MM.1S (cell line): ENCODE data around the gene BTBD9.

Experiments
- DNase-seq: peaks from one replicate; pipeline ENCODE4 v3.0.0-alpha.2; 2015
- H2AFZ ChIP-seq: fragments of 300-600 bp; sonication (generic); 2 replicates; pipeline ENCODE4 v1.6.0; 2016; ENCODE audit warnings: antibody characterized with exemption, low read length
- H3F3A ChIP-seq: fragments of 300-600 bp; sonication (generic); 2 replicates; pipeline ENCODE4 v1.6.1; 2016; ENCODE audit warnings: mild to moderate bottlenecking, antibody characterized with exemption, low read length, moderate library complexity, mixed read lengths; ENCODE audit not compliant: insufficient read depth
- H3K27ac ChIP-seq: fragments of 300-600 bp; sonication (generic); 2 replicates; pipeline ENCODE4 v1.5.1; 2016; ENCODE audit warnings: mild to moderate bottlenecking, low read length
- H3K27me3 ChIP-seq: fragments of 300-600 bp; sonication (generic); replicated peaks from 2 replicates; pipeline ENCODE4 v1.6.0; 2016; ENCODE audit warnings: low read length; ENCODE audit not compliant: insufficient read depth
- H3K36me3 ChIP-seq: fragments of 300-600 bp; sonication (generic); replicated peaks from 2 replicates; pipeline ENCODE4 v1.6.1; 2016; ENCODE audit warnings: mild to moderate bottlenecking, low read length, mixed read lengths; ENCODE audit not compliant: insufficient read depth
- H3K4me1 ChIP-seq: fragments of 300-600 bp; sonication (generic); 2 replicates; pipeline ENCODE4 v1.6.1; 2016; ENCODE audit warnings: low read length, mixed read lengths
- H3K4me2 ChIP-seq: fragments of 300-600 bp; sonication (generic); 2 replicates; pipeline ENCODE4 v1.6.0; 2016; ENCODE audit warnings: low read depth, low read length
- H3K4me3 ChIP-seq: fragments of 300-600 bp; sonication (generic); 2 replicates; pipeline ENCODE4 v1.5.1; 2016; ENCODE audit warnings: low read length, mixed read lengths
- H3K79me2 ChIP-seq: fragments of 300-600 bp; sonication (generic); 2 replicates; pipeline ENCODE4 v1.6.1; 2016; ENCODE audit warnings: mixed run types, low read length, mixed read lengths
- H3K9ac ChIP-seq: fragments of 300-600 bp; sonication (generic); 2 replicates; pipeline ENCODE4 v1.6.1; 2016; ENCODE audit warnings: low read length, mixed read lengths
- H3K9me2 ChIP-seq: fragments of 300-600 bp; sonication (generic); replicated peaks from 2 replicates; pipeline ENCODE4 v1.6.1; 2016; ENCODE audit warnings: mild to moderate bottlenecking, low read length, mixed read lengths; ENCODE audit not compliant: insufficient read depth
- H3K9me3 ChIP-seq: fragments of 300-600 bp; sonication (generic); replicated peaks from 2 replicates; pipeline ENCODE4 v1.6.1; 2016; ENCODE audit warnings: mild to moderate bottlenecking, low read length, mixed read lengths; ENCODE audit not compliant: insufficient read depth
- H4K20me1 ChIP-seq: fragments of 300-600 bp; sonication (generic); 2 replicates; pipeline ENCODE4 v1.6.1; 2016; ENCODE audit warnings: mild to moderate bottlenecking, low read length, moderate library complexity, mixed read lengths; ENCODE audit not compliant: insufficient read depth
- CTCF ChIP-seq: fragments of 300-600 bp; sonication (generic); IDR thresholded peaks from 2 replicates; pipeline ENCODE4 v1.5.1; 2016; ENCODE audit warnings: antibody characterized with exemption, low read length, mixed read lengths
- EZH2 ChIP-seq: fragments of 300-600 bp; sonication (generic); optimal IDR thresholded peaks from 2 replicates; pipeline ENCODE3; 2017; ENCODE audit warnings: low read depth, mild to moderate bottlenecking, antibody characterized with exemption, low read length, mixed read lengths
- EZH2phosphoT487 ChIP-seq: fragments of 300-600 bp; sonication (generic); IDR thresholded peaks from 2 replicates; pipeline ENCODE4 v1.6.1; 2018; ENCODE audit warnings: antibody characterized with exemption, low read length

Gene BTBD9

GRCh38 chr6:38354905-38355304, 284.8 kb downstream of the BTBD9 start:
- Histone ChIP-seq H4K20me1 (no peaks in the 10 kb centered on the region), H3F3A (peaks cover 4% of the 10 kb centered on the region; the same call in 1 of the 2 replicates), H3K9ac (no peak overlapping the region), H3K9me3 (no peaks in the 10 kb centered on the region), H3K79me2 (no peaks in the 10 kb centered on the region), H3K4me2 (peak overlapping the region; percentile 58), H3K27me3 (no peaks in the 10 kb centered on the region), H3K4me3 (peak overlapping the region; percentile 6; the same call in 1 of the 2 replicates), H2AFZ (no peak overlapping the region), H3K27ac (no peak overlapping the region), H3K9me2 (no peaks in the 10 kb centered on the region), H3K4me1 (0 out of 2 replicates have a peak, but pooled peaks cover 5% of the 10 kb centered on the region), H3K36me3 (no peaks in the 10 kb centered on the region)
- TF ChIP-seq EZH2phosphoT487 = no peak
- TF ChIP-seq EZH2 = no peak
- no peak for TF ChIP-seq CTCF
- no peak for DNase-seq

- Histone ChIP-seq H3K9ac (no peak overlapping the region), H3K9me3 (no peaks in the 10 kb centered on the region)
These were observed 285.7 kb downstream of the BTBD9 start for GRCh38 chr6:38354037-38354381.

GRCh38 chr6:38353310-38354036, 286.3 kb downstream of the BTBD9 start:
- no peaks in the 10 kb centered on the region for H3K27me3 ChIP-seq
- no peak for TF ChIP-seq CTCF
- H3K27ac ChIP-seq = no peak overlapping the region
- no peak overlapping the region for H3K9ac ChIP-seq
- no peaks in the 10 kb centered on the region for H3K9me3 ChIP-seq
- H4K20me1 ChIP-seq = no peaks in the 10 kb centered on the region
- DNase-seq = no peak
- no peak overlapping the region for H3K4me3 ChIP-seq
- no peaks in the 10 kb centered on the region for H3K79me2 ChIP-seq
- 0 out of 2 replicates have a peak, but pooled peaks cover 5% of the 10 kb centered on the region for H3K4me1 ChIP-seq
- H2AFZ ChIP-seq = no peak overlapping the region
- H3K9me2 ChIP-seq = no peaks in the 10 kb centered on the region
- no peaks in the 10 kb centered on the region for H3K36me3 ChIP-seq
- peaks cover 4% of the 10 kb centered on the region; the same call in 1 of the 2 replicates for H3F3A ChIP-seq
- no peak overlapping the region for H3K4me2 ChIP-seq

More at GRCh38 chr6:38354037-38354381, 285.7 kb downstream of the BTBD9 start:
- H3K79me2 ChIP-seq = no peaks in the 10 kb centered on the region
- peaks cover 4% of the 10 kb centered on the region; the same call in 1 of the 2 replicates for H3F3A ChIP-seq
- H2AFZ ChIP-seq = no peak overlapping the region
- no peaks in the 10 kb centered on the region for H3K27me3 ChIP-seq
- H3K9me2 ChIP-seq = no peaks in the 10 kb centered on the region
- H3K4me3 ChIP-seq = no peak overlapping the region
- no peak overlapping the region for H3K27ac ChIP-seq
- no peaks in the 10 kb centered on the region for H3K36me3 ChIP-seq
- TF ChIP-seq CTCF (no peak), EZH2 (no peak), EZH2phosphoT487 (no peak)
- no peaks in the 10 kb centered on the region for H4K20me1 ChIP-seq
- DNase-seq = no peak
- 0 out of 2 replicates have a peak, but pooled peaks cover 5% of the 10 kb centered on the region for H3K4me1 ChIP-seq
- no peak overlapping the region for H3K4me2 ChIP-seq
